ENCODE results near the gene TFDP1. TPM values are rescaled to one million over a fixed set of nuclear protein-coding genes. Genes with fewer than 3 reads are reported as not detected.

Gene TFDP1
- total RNA-seq, 1 donor from 2014 or later: 72.9 TPM

- DNase-seq (ENCODE audit: low read depth): no peak
Observed at GRCh38 chr13:113650731-113651148, 66.2 kb downstream of the TFDP1 start.

GRCh38 chr13:113651511-113652403, 67.2 kb downstream of the TFDP1 start:
- DNase-seq (ENCODE audit: low read depth): no peak

GRCh38 chr13:113652404-113653263, 68.1 kb downstream of the TFDP1 start:
- no peak for DNase-seq (ENCODE audit: low read depth)

- DNase-seq (ENCODE audit: low read depth): no peak
Observed at GRCh38 chr13:113653264-113654174, 69.0 kb downstream of the TFDP1 start.

GRCh38 chr13:113654175-113654560, 69.6 kb downstream of the TFDP1 start:
- DNase-seq (ENCODE audit: low read depth): no peak

GRCh38 chr13:113654591-113655345, 70.2 kb downstream of the TFDP1 start:
- DNase-seq (ENCODE audit: low read depth): no peak

GRCh38 chr13:113655346-113656002, 70.9 kb downstream of the TFDP1 start:
- DNase-seq (ENCODE audit: low read depth): peak; percentile 15

GRCh38 chr13:113656003-113656588, 71.5 kb downstream of the TFDP1 start:
- no peak for DNase-seq (ENCODE audit: low read depth)

GRCh38 chr13:113656831-113657671, 72.5 kb downstream of the TFDP1 start:
- no peak for DNase-seq (ENCODE audit: low read depth)

GRCh38 chr13:113657851-113658741, 73.5 kb downstream of the TFDP1 start, which contains the start of gene ATP4B:
Gene ATP4B (minus strand): TSS chr13:113658198. CDS start chr13:113658144, 54 bp downstream.
- DNase-seq (ENCODE audit: low read depth): no peak

- DNase-seq (ENCODE audit: low read depth): no peak
Observed at GRCh38 chr13:113658836-113659235, 74.3 kb downstream of the TFDP1 start.

GRCh38 chr13:113659337-113659736, 74.8 kb downstream of the TFDP1 start:
- no peak for DNase-seq (ENCODE audit: low read depth)

- no peak for DNase-seq (ENCODE audit: low read depth)
Observed at GRCh38 chr13:113660066-113660465, 75.5 kb downstream of the TFDP1 start.

- no peak for DNase-seq (ENCODE audit: low read depth)
Observed at GRCh38 chr13:113661509-113661908, 77.0 kb downstream of the TFDP1 start.

- DNase-seq (ENCODE audit: low read depth): no peak
Observed at GRCh38 chr13:113663934-113664333, 79.4 kb downstream of the TFDP1 start.

GRCh38 chr13:113664751-113665596, 80.4 kb downstream of the TFDP1 start:
- no peak for DNase-seq (ENCODE audit: low read depth)
